GM12872 (cell line): Measurements from ENCODE around the gene SORCS2.

Source experiments
- CTCF ChIP-seq: IDR thresholded peaks from 3 replicates; pipeline ENCODE4 v1.5.1; 2011; ENCODE audit warnings: low read depth, mild to moderate bottlenecking, low read length, moderate library complexity; ENCODE audit not compliant: insufficient read depth

The SORCS2 gene

DNA sequence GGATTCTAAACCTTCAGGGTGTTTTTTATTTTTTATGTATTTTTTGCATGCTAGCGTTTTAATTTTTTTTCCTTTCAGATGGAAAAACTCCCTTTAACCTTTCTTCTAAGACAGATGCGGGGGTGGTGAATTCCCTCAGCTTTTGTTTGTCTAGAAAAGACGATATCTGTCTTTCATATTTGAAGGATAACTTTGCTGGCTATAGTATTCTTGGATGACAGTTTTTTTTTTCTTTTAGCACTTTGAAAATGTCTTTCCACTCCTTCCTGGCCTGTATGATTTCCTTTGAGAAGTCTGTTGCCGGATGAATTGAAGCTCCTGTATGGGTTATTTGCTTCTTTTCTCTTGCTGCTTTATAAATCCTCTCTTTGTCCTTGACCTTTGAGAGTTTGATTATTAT is 215.8 kb downstream of the SORCS2 start:
- no peak for TF ChIP-seq CTCF

DNA sequence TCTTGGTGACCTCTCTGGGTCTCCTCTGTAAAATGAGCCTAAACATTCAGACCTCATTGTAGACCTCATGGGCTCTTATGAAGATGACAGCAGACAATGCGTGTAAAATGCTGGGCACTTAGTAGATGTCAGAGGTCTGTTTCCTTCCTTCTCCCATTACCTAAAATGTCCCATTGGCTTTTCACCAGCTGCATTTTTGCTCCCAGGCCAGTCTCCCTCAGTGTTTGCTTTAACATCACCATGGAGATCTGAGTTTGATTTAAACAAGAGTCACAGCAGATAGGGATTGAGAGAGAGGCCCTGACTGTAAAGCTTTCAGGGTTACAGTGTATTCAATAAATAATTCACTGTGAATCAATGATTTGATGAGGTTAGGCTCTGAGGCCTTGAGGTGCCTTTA is 218.1 kb downstream of the SORCS2 start:
- TF ChIP-seq CTCF, result no peak

DNA sequence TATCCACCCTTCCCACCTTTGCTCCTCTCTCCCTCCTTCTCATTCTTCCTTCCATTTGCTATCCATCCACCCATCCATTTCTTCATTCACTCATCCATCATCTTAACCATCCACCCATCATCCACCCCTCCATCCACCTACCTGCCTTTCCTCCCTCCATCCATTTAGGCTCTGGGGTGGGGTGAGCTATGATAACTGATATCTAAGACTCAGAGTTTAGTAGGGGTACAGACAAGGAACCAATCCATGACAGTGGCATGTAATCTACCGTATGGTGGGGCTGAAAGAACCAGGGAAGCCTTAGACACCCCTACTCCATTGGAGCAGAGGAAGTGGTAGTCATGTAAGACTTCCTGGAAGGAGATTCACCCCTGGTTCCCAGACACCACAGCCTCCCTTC is 219.2 kb downstream of the SORCS2 start:
- TF ChIP-seq CTCF, result no peak

GRCh38 chr4:7411896-7412553 is 219.7 kb downstream of the SORCS2 start:
- TF ChIP-seq CTCF, result no peak

- no peak for TF ChIP-seq CTCF
Observed at GRCh38 chr4:7412554-7412912, 220.2 kb downstream of the SORCS2 start.

GRCh38 chr4:7414046-7414445 is 221.7 kb downstream of the SORCS2 start:
- TF ChIP-seq CTCF, result no peak

GRCh38 chr4:7414736-7415510 is 222.6 kb downstream of the SORCS2 start:
- no peak for TF ChIP-seq CTCF
